Mesodermal cell (in vitro differentiated cells): ENCODE results near the gene OXCT1.

ENCODE experiments used
- H3K27ac ChIP-seq: 2 replicates; pipeline ENCODE4 v1.7.0; 2013; ENCODE audit warnings: mild to moderate bottlenecking, low read depth, low read length, moderate library complexity; ENCODE audit not compliant: severe bottlenecking
- H3K36me3 ChIP-seq: 2 replicates; pipeline ENCODE4 v1.7.1; 2013; ENCODE audit warnings: mild to moderate bottlenecking, low read length, moderate library complexity; ENCODE audit not compliant: control insufficient read depth, insufficient read depth
- H3K4me1 ChIP-seq: one replicate; pipeline ENCODE4 v1.7.1; 2013; ENCODE audit warnings: mild to moderate bottlenecking, low read length; ENCODE audit not compliant: insufficient read depth, control insufficient read depth, poor library complexity, severe bottlenecking
- H3K4me3 ChIP-seq: 2 replicates; pipeline ENCODE4 v1.7.0; 2013; ENCODE audit warnings: low read length, control low read depth, mild to moderate bottlenecking; ENCODE audit not compliant: insufficient read depth, poor library complexity, severe bottlenecking; ENCODE audit errors: extremely low read depth
- H3K9me3 ChIP-seq: 2 replicates; pipeline ENCODE4 v1.7.1; 2013; ENCODE audit warnings: mild to moderate bottlenecking, low read length, moderate library complexity; ENCODE audit not compliant: control insufficient read depth
- WGBS, 2 experiments: methylation state at CpG; one replicate each; pipeline ENCODE4 v1.1.5; 2013; ENCODE audit warnings: missing lambda C conversion rate in 2 of 2; ENCODE audit not compliant: insufficient coverage in 2 of 2; 5-methylcytosine and 5-hydroxymethylcytosine counted together

Gene OXCT1

DNA sequence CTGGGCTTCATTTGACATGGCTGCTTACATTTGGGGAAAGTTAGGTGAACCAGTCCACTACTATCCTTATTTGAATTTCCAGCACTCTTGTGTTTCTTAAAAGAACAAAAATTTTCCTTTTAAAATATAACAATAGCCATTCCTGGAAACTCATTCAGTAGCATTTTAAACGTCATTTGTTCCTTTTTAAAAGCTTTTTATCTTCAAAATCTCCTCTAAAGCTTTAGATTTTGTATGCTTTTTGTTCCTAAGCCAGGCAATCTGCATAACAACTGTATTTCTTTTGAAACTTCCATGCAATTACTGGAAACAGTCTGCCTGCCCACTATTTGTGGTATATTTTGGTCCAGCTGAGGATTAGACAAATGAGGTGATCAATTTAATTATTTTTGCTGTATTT lies 187.6 kb downstream of the OXCT1 start:
- peaks cover 4% of the 10 kb centered on the region for H3K9me3 ChIP-seq
- no peaks in the 10 kb centered on the region for H3K4me1 ChIP-seq
- H3K36me3 ChIP-seq, result no peaks in the 10 kb centered on the region
- H3K4me3 ChIP-seq, result no peak overlapping the region
- 60 to 100% methylated on average over 1 of the region's 1 CpG for WGBS, 2 experiments
- H3K27ac ChIP-seq, result no peak overlapping the region

DNA sequence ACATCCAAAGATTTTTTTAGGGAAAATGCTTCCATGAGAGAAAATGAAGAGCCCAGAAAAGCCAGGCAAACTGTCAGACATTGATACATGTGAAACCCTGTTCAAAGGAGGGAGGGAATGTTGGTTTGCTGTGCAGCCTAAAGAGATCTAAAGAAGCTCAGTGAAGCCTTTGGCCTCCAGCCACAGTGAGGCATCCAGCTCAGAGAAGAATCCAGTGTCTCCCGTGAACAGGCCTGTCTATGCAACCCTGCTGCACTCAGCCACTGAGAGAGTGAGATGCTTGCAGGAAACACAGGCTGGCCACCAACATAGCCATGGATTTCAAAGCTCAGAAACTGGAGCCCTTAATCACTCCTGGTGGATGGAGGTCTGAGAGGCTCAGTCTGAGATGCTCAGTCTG lies 188.4 kb downstream of the OXCT1 start:
- peaks cover 4% of the 10 kb centered on the region for H3K9me3 ChIP-seq
- WGBS, 2 experiments, result 100% methylated on average over 1 of the region's 1 CpG
- no peak overlapping the region for H3K27ac ChIP-seq
- H3K4me1 ChIP-seq, result no peaks in the 10 kb centered on the region
- H3K36me3 ChIP-seq, result no peaks in the 10 kb centered on the region
- H3K4me3 ChIP-seq, result no peak overlapping the region
